GM18511 (cell line): ENCODE data around the gene TRIM54.

Experiments used
- ATAC-seq: cut with Tn5 transposase; IDR thresholded peaks from one replicate; pipeline ENCODE4 v1.9.1; 2021; ENCODE audit warnings: mild to moderate bottlenecking, moderate library complexity; ENCODE audit not compliant: unreplicated experiment

Gene TRIM54

GRCh38 chr2:27281855-27282559 is at the start of gene TRIM54:
TRIM54 (plus strand) TSS chr2:27282429; CDS start chr2:27282732, 303 bp downstream.
- ATAC-seq: no peak

- ATAC-seq: no peak
Measured at GRCh38 chr2:27233341-27233740, 48.9 kb upstream of the TRIM54 start.

GRCh38 chr2:27236136-27236535 is 46.1 kb upstream of the TRIM54 start:
- ATAC-seq: no peak

- no peak for ATAC-seq
Measured at GRCh38 chr2:27236626-27237025, 45.6 kb upstream of the TRIM54 start.

GRCh38 chr2:27237341-27237945 is 44.8 kb upstream of the TRIM54 start:
- ATAC-seq: no peak

GRCh38 chr2:27238976-27239375 is 43.3 kb upstream of the TRIM54 start:
- no peak for ATAC-seq

- no peak for ATAC-seq
Measured at GRCh38 chr2:27240406-27240805, 41.8 kb upstream of the TRIM54 start.

- no peak for ATAC-seq
Measured at GRCh38 chr2:27241761-27242613, 40.2 kb upstream of the TRIM54 start.

GRCh38 chr2:27242614-27242951 is 39.6 kb upstream of the TRIM54 start:
- ATAC-seq: no peak

GRCh38 chr2:27243391-27244130 is 38.7 kb upstream of the TRIM54 start:
- ATAC-seq: no peak

- ATAC-seq: no peak
Measured at GRCh38 chr2:27245116-27245515, 37.1 kb upstream of the TRIM54 start.

GRCh38 chr2:27245626-27246025 is 36.6 kb upstream of the TRIM54 start:
- ATAC-seq: no peak

GRCh38 chr2:27247893-27248292 is 34.3 kb upstream of the TRIM54 start:
- ATAC-seq: no peak

- ATAC-seq: no peak
Measured at GRCh38 chr2:27249159-27249890, 32.9 kb upstream of the TRIM54 start.

- ATAC-seq: no peak
Measured at GRCh38 chr2:27249891-27250651, 32.2 kb upstream of the TRIM54 start.

GRCh38 chr2:27250652-27251379 is 31.4 kb upstream of the TRIM54 start:
- ATAC-seq: no peak

GRCh38 chr2:27251766-27252165 is 30.5 kb upstream of the TRIM54 start:
- no peak for ATAC-seq

- no peak for ATAC-seq
Measured at GRCh38 chr2:27255187-27255586, 27.0 kb upstream of the TRIM54 start.

- ATAC-seq: no peak
Measured at GRCh38 chr2:27255660-27256059, 26.6 kb upstream of the TRIM54 start.
